Mesodermal cell (in vitro differentiated cells): Measurements from ENCODE around the gene AOPEP.

Experiments used
- H3K27ac ChIP-seq: 2 replicates; pipeline ENCODE4 v1.7.0; 2013; ENCODE audit warnings: mild to moderate bottlenecking, low read depth, low read length, moderate library complexity; ENCODE audit not compliant: severe bottlenecking
- H3K36me3 ChIP-seq: 2 replicates; pipeline ENCODE4 v1.7.1; 2013; ENCODE audit warnings: mild to moderate bottlenecking, low read length, moderate library complexity; ENCODE audit not compliant: control insufficient read depth, insufficient read depth
- H3K4me1 ChIP-seq: one replicate; pipeline ENCODE4 v1.7.1; 2013; ENCODE audit warnings: mild to moderate bottlenecking, low read length; ENCODE audit not compliant: insufficient read depth, control insufficient read depth, poor library complexity, severe bottlenecking
- H3K4me3 ChIP-seq: 2 replicates; pipeline ENCODE4 v1.7.0; 2013; ENCODE audit warnings: low read length, control low read depth, mild to moderate bottlenecking; ENCODE audit not compliant: insufficient read depth, poor library complexity, severe bottlenecking; ENCODE audit errors: extremely low read depth
- H3K9me3 ChIP-seq: 2 replicates; pipeline ENCODE4 v1.7.1; 2013; ENCODE audit warnings: mild to moderate bottlenecking, low read length, moderate library complexity; ENCODE audit not compliant: control insufficient read depth
- WGBS, 2 experiments: methylation state at CpG; one replicate each; pipeline ENCODE4 v1.1.5; 2013; ENCODE audit warnings: missing lambda C conversion rate in 2 of 2; ENCODE audit not compliant: insufficient coverage in 2 of 2; 5-methylcytosine and 5-hydroxymethylcytosine counted together

AOPEP gene

GRCh38 chr9:95102572-95102971 lies 376.1 kb downstream of the AOPEP start:
- H3K27ac ChIP-seq, result no peak overlapping the region
- H3K9me3 ChIP-seq, result no peaks in the 10 kb centered on the region
- no peak overlapping the region for H3K4me3 ChIP-seq
- H3K36me3 ChIP-seq, result peaks cover 53% of the 10 kb centered on the region
- WGBS, 2 experiments, result 89 to 93% methylated on average over 18 of the region's 18 CpGs
- H3K4me1 ChIP-seq, result peaks cover 8% of the 10 kb centered on the region

GRCh38 chr9:95103281-95103771 lies 376.8 kb downstream of the AOPEP start:
- peaks cover 52% of the 10 kb centered on the region for H3K36me3 ChIP-seq
- H3K4me3 ChIP-seq, result no peak overlapping the region
- H3K9me3 ChIP-seq, result no peaks in the 10 kb centered on the region
- H3K27ac ChIP-seq, result no peak overlapping the region
- H3K4me1 ChIP-seq, result peaks cover 5% of the 10 kb centered on the region
- 81 to 91% methylated on average over 13 to 15 of the region's 15 CpGs for WGBS, 2 experiments

DNA sequence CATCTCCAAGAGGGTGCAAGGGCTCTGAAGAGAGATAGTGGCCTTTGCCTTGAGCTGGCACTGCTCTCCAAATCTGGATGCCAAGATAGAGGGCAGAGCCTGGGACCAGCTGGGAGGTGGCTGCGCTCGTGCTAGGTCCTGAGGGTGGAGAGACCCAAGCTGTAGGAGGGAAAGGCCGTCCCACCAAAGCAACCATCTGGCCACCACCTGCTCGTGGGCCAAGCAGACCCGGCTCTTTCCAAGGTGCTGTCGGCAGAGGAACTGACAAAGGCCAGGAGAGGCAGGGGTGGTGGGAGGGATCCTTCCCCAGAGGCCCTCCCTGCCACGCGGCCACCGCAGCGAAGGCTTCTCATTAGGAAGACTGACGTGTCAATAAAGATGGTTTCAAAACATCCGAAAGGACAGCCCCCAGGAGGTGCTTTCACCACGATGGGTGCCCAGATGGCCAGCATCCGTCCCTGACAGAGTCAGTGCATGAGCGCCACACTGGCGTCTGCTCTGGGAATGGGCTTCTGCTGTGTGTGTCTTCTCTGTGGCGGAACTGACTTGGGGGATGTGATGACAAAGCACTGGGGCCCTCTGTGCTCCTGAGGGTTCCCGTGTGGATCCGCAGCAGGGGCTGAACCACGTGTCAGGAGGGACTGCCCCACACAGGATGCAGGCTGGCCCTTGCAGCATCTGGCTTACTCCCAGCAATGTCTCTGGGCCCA lies 377.5 kb downstream of the AOPEP start:
- no peaks in the 10 kb centered on the region for H3K9me3 ChIP-seq
- H3K36me3 ChIP-seq, result peaks cover 50% of the 10 kb centered on the region
- H3K27ac ChIP-seq, result no peak overlapping the region
- WGBS, 2 experiments, result 86 to 93% methylated on average over 17 to 18 of the region's 20 CpGs
- no peaks in the 10 kb centered on the region for H3K4me1 ChIP-seq
- H3K4me3 ChIP-seq, result no peak overlapping the region

DNA sequence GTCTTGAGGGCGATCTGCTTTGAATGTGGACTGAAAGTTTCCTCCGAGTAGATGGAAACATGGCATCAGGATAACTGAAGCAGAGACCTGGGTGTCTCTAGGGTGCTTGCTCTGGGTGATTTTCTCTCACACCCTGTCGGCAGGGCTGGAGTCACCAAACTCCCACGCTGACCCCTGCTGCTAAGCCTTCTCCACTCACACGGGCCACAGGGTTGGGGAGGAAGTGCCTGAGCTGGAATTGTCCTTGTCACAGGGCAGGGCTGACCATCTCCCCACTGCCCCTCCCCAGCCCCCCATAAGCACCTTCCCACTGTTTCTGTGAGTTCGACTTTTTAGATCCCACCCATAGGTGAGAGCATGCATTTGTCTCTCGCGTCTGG lies 378.1 kb downstream of the AOPEP start:
- Histone ChIP-seq H3K36me3 (peaks cover 56% of the 10 kb centered on the region), H3K9me3 (no peaks in the 10 kb centered on the region), H3K4me3 (no peak overlapping the region), H3K4me1 (no peaks in the 10 kb centered on the region), H3K27ac (no peak overlapping the region)
- 93 to 98% methylated on average over 5 to 7 of the region's 8 CpGs for WGBS, 2 experiments

- Histone ChIP-seq H3K27ac (no peak overlapping the region), H3K36me3 (peaks cover 56% of the 10 kb centered on the region)
- WGBS, 2 experiments, result 93 to 95% methylated on average over 10 to 11 of the region's 12 CpGs
These were observed 378.5 kb downstream of the AOPEP start for GRCh38 chr9:95104980-95105379.

DNA sequence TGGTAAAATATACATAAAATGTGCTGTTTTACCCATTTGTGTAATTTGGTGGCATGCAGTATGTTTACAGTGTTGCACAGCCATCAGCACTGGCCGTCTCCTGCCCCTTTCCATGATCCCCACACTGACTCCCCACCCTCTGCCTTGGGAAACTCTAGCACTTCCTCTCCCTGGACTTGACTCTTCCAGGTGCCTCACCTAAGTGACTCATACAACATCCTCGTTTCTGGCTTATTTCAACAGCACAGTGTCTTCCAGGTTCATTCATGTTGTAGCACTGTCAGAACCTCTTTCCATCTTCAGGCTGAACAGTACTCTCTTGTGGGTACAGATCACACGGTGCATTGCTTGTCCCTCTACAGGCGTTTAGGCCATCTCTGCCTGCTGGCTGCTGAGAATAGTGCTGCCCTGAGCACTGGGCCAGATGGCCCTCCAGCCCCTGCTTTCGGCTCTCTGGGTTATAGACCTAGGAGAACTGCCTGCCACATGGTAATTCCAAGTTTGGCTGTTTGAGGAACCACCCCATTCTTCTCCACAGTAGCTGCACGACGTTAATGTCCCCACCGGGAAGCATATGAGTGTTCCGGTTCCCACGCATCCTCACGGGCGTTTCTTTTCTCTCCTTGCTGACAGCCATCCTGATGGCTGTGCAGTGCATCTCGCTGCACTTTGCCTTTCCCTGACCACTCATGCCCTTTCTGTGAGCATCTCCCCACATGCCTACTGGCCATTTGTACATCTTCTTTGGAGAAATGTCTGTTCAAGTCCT lies 379.2 kb downstream of the AOPEP start:
- no peaks in the 10 kb centered on the region for H3K4me1 ChIP-seq
- H3K9me3 ChIP-seq, result no peaks in the 10 kb centered on the region
- H3K36me3 ChIP-seq, result peaks cover 52% of the 10 kb centered on the region
- H3K4me3 ChIP-seq, result no peak overlapping the region
- WGBS, 2 experiments, result 91 to 95% methylated on average over 12 of the region's 13 CpGs
- no peak overlapping the region for H3K27ac ChIP-seq

More at GRCh38 chr9:95104980-95105379, 378.5 kb downstream of the AOPEP start:
- Histone ChIP-seq H3K9me3 (no peaks in the 10 kb centered on the region), H3K4me3 (no peak overlapping the region), H3K4me1 (no peaks in the 10 kb centered on the region)

GRCh38 chr9:95107001-95107749 lies 380.7 kb downstream of the AOPEP start:
- no peaks in the 10 kb centered on the region for H3K9me3 ChIP-seq
- H3K4me3 ChIP-seq, result no peak overlapping the region
- no peak overlapping the region for H3K27ac ChIP-seq
- 87 to 96% methylated on average over 14 to 16 of the region's 18 CpGs for WGBS, 2 experiments
- no peaks in the 10 kb centered on the region for H3K4me1 ChIP-seq
- peaks cover 53% of the 10 kb centered on the region for H3K36me3 ChIP-seq

DNA sequence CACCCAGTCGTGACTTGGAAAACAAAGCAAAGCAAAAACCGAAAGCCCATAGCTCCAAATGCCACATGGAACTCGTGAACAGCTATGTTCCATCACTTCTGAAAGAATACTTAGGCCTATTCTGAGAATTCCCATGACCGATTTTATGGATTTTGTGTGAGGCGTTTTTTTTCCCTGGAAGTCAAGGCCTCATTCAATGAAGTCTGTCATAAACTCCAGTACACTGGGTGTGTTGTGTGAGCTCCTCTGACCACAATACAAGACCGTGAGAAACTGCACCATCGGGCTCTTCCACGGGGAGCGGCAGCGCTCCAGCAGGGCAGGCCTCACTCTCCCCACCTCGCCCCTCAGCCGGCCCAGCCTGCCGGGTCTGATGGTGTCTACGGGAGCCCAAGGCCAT lies 381.5 kb downstream of the AOPEP start:
- Histone ChIP-seq H3K27ac (no peak overlapping the region), H3K4me1 (no peaks in the 10 kb centered on the region), H3K9me3 (no peaks in the 10 kb centered on the region), H3K36me3 (peaks cover 55% of the 10 kb centered on the region), H3K4me3 (no peak overlapping the region)
- WGBS, 2 experiments, result 96 to 98% methylated on average over 11 to 12 of the region's 14 CpGs

DNA sequence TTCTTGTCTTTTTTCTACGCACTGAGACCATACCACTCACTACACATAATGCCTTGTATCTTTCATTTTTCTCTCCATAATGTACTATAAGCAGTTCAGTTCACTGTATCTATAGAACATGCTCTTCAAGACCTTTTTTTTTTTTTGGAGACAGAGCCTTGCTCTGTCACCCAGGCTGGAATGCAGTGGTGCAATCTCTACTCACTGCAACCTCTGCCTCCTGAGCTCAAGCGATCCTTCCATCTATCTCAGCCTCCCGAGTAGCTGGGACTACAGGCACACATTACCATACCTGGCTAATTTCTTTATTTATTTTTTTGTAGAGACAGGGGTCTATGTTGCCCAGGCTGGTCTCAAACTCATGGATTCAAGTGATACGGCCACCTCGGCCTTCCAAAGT lies 382.3 kb downstream of the AOPEP start:
- Histone ChIP-seq H3K4me1 (no peaks in the 10 kb centered on the region), H3K27ac (no peak overlapping the region), H3K36me3 (peaks cover 52% of the 10 kb centered on the region), H3K9me3 (no peaks in the 10 kb centered on the region), H3K4me3 (no peak overlapping the region)
- 90 to 100% methylated on average over 2 of the region's 5 CpGs for WGBS, 2 experiments

DNA sequence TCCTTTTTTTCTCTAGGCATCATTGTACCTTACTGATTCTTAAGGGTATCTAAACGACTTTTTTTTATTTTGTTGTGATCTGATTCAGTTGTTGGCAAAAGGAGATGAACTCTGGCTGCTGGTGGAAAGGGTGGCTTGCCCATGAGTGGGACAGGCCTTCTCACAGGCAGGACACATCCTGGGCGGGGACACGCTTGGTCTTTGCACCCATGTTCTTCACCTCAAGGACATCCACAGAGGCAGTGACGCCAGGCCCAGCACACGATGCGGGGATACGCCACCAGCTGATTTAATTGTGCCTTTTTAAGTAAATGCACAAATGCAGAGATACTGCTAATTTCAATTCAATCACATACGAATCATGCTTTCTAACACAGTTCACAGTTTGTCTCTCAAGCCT lies 383.0 kb downstream of the AOPEP start:
- no peak overlapping the region for H3K27ac ChIP-seq
- no peaks in the 10 kb centered on the region for H3K4me1 ChIP-seq
- H3K9me3 ChIP-seq, result no peaks in the 10 kb centered on the region
- WGBS, 2 experiments, result 89 to 90% methylated on average over 3 to 4 of the region's 8 CpGs
- no peak overlapping the region for H3K4me3 ChIP-seq
- peaks cover 51% of the 10 kb centered on the region for H3K36me3 ChIP-seq
